Ascending aorta (tissue), 2 donors: ENCODE results near the gene SLC25A15. TPM values are rescaled to one million over a fixed set of nuclear protein-coding genes. Genes with fewer than 3 reads are reported as not detected.
"Not testable (repeated sequence)": the region's sequence is repeated elsewhere in the genome, so short reads cannot be mapped to it uniquely, and the experiment has no call there.

Experiments
- DNase-seq, 2 donors: peaks; one replicate each; pipeline ENCODE4 v3.0.0-alpha.2; 2019; ENCODE audit warnings: low spot score in 2 of 2
- H3K27ac ChIP-seq, 2 donors: fragments of 200-600 bp; sonication (generic); one replicate each; pipeline ENCODE4 v1.5.1; 2016 to 2017; ENCODE audit warnings: mild to moderate bottlenecking in 1 of 2
- H3K27me3 ChIP-seq: fragments of 200-600 bp; sonication (generic); one replicate; pipeline ENCODE4 v1.5.1; 2017
- H3K36me3 ChIP-seq, 2 donors: fragments of 200-600 bp; sonication (generic); one replicate each; pipeline ENCODE4 v1.5.1; 2016
- H3K4me1 ChIP-seq, 2 donors: fragments of 200-600 bp; sonication (generic); one replicate each; pipeline ENCODE4 v1.5.1; 2016 to 2017; ENCODE audit warnings: mild to moderate bottlenecking in 1 of 2
- H3K4me3 ChIP-seq, 2 donors: fragments of 200-600 bp; sonication (generic); one replicate each; pipeline ENCODE4 v1.5.1; 2016 to 2017; ENCODE audit warnings: mild to moderate bottlenecking in 1 of 2
- H3K9me3 ChIP-seq, 2 donors: fragments of 200-600 bp; sonication (generic); one replicate each; pipeline ENCODE4 v1.5.1; 2016
- CTCF ChIP-seq, 3 experiments: fragments of 200-600 bp in 2 of 3; fragments of 450-650 bp in 1 of 3; sonication (generic) in 2 of 3; IDR thresholded peaks; one replicate each; pipeline ENCODE4 v1.5.1; 2016 to 2019; ENCODE audit warnings: antibody characterized with exemption in 3 of 3, mild to moderate bottlenecking in 1 of 3, moderate library complexity in 1 of 3
- intact Hi-C: fragments of 100-400 bp; cut with DNase I; formaldehyde crosslinking; loops from one replicate; pipeline ENCODE4 v1.15.1; 2023
- total RNA-seq: library from RNA; depleted of rRNA; stranded (reverse); fragments of >200 nt; gene quantifications from one replicate; pipeline ENCODE4 v1.1.0, GENCODE V29; 2016

SLC25A15 gene
- total RNA-seq, 1 donor from 2014 or later: 5.5 TPM

- Histone ChIP-seq H3K27me3 (no peaks in the 10 kb centered on the region), H3K36me3 (peaks cover 0 to 42% of the 10 kb centered on the region in 2 donors), H3K4me3 (no peak overlapping the region), H3K9me3 (peaks cover 6 to 26% of the 10 kb centered on the region in 2 donors), H3K27ac (no peak overlapping the region), H3K4me1 (no peaks in the 10 kb centered on the region)
- no peak for DNase-seq
- intact Hi-C loops: no loop called here
- TF ChIP-seq CTCF (IDR thresholded peaks at IDR 0.05): no peak
Observed at GRCh38 chr13:40814803-40815202, 25.4 kb downstream of the SLC25A15 start.

GRCh38 chr13:40818926-40819325 lies 29.5 kb downstream of the SLC25A15 start:
- H3K4me1 ChIP-seq: no peaks in the 10 kb centered on the region
- H3K4me3 ChIP-seq: no peak overlapping the region
- no peak for TF ChIP-seq CTCF (IDR thresholded peaks at IDR 0.05)
- intact Hi-C loops: no loop called here
- H3K9me3 ChIP-seq: peaks cover 6 to 26% of the 10 kb centered on the region in 2 donors
- no peak overlapping the region for H3K27ac ChIP-seq
- H3K27me3 ChIP-seq: no peaks in the 10 kb centered on the region
- DNase-seq: no peak
- H3K36me3 ChIP-seq: peaks cover 0 to 11% of the 10 kb centered on the region in 2 donors

- Histone ChIP-seq H3K27ac (no peak overlapping the region), H3K4me3 (no peak overlapping the region), H3K36me3 (peaks cover 0 to 5% of the 10 kb centered on the region in 2 donors), H3K27me3 (no peaks in the 10 kb centered on the region), H3K9me3 (peaks cover 6 to 20% of the 10 kb centered on the region in 2 donors), H3K4me1 (no peaks in the 10 kb centered on the region)
- TF ChIP-seq CTCF (IDR thresholded peaks at IDR 0.05): no peak
- intact Hi-C loops: no loop called here
- DNase-seq: no peak
Observed at GRCh38 chr13:40819797-40820315, 30.4 kb downstream of the SLC25A15 start.

GRCh38 chr13:40839725-40840124 lies 50.3 kb downstream of the SLC25A15 start:
- H3K27ac ChIP-seq, H3K36me3 ChIP-seq, H3K27me3 ChIP-seq, H3K9me3 ChIP-seq, H3K4me3 ChIP-seq, intact Hi-C loops, H3K4me1 ChIP-seq, DNase-seq: not testable (repeated sequence)

GRCh38 chr13:40840955-40841354 lies 51.5 kb downstream of the SLC25A15 start:
- H3K36me3 ChIP-seq, intact Hi-C loops, H3K27ac ChIP-seq, H3K27me3 ChIP-seq, DNase-seq, H3K4me3 ChIP-seq, H3K9me3 ChIP-seq, H3K4me1 ChIP-seq: not testable (repeated sequence)

Other genes starting within 250 kb of the SLC25A15 start
- gene FOXO1, start 123.0 kb upstream of the SLC25A15 start, total RNA-seq: 65.1 TPM
- 22.8 TPM for gene MRPS31, start 18.4 kb upstream of the SLC25A15 start, total RNA-seq
- gene ELF1, start 229.7 kb downstream of the SLC25A15 start, total RNA-seq: 105 TPM